ENCODE results near the gene H3-3A. TPM values are rescaled to one million over a fixed set of nuclear protein-coding genes. Genes with fewer than 3 reads are reported as not detected.

H3-3A gene
- total RNA-seq: 408 TPM
- 1,000 to 10,000 TPM in 2 of 4 donors, 100 to 1,000 TPM in 2; 858 to 1,137 (median 1,025) TPM for polyA plus RNA-seq

- H3K27me3 ChIP-seq (ENCODE audit: control insufficient read depth, insufficient read depth, low read length): no peaks in the 10 kb centered on the region
- peak within 1 kb of the TSS; percentile 98 to 100 (median 99) for H3K27ac Mint-ChIP-seq
- peak within 1 kb of the TSS; percentile 97 for H3K27ac ChIP-seq (ENCODE audit: insufficient read depth, low read length, poor library complexity, severe bottlenecking)
- peaks cover 44% of the 10 kb centered on the region for H3K4me1 ChIP-seq (ENCODE audit: control insufficient read depth, insufficient read depth, low read length, poor library complexity, severe bottlenecking)
- H3K36me3 ChIP-seq (ENCODE audit: control insufficient read depth, insufficient read depth, low read length): peaks cover 21% of the 10 kb centered on the region
- peak within 1 kb of the TSS; percentile 100 for H3K4me3 ChIP-seq (ENCODE audit: low read depth, low read length)
- ATAC-seq (ENCODE audit: low read depth in 2 of 2) (peak; percentile 83 to 85), DNase-seq (peak; percentile 96 to 98 (median 97))
- H3K4me3 Mint-ChIP-seq: peak within 1 kb of the TSS; percentile 98 to 100 (median 100)
- H3K9me3 ChIP-seq (ENCODE audit: control insufficient read depth in 2 of 2, low read length in 2 of 2): no peaks in the 10 kb centered on the region
- H3K4me1 Mint-ChIP-seq: peaks cover 19 to 52% (median 41%) of the 10 kb centered on the region in 4 donors
- peaks cover 36% of the 10 kb centered on the region for H3K36me3 Mint-ChIP-seq
- no peaks in the 10 kb centered on the region for H3K9me3 Mint-ChIP-seq
- H3K27me3 Mint-ChIP-seq: peaks cover 5% of the 10 kb centered on the region
These were observed at the start of gene H3-3A for GRCh38 chr1:226062558-226063223. H3-3A (plus strand) TSS chr1:226062716; CDS start chr1:226064352, 1,636 bp downstream.

DNA sequence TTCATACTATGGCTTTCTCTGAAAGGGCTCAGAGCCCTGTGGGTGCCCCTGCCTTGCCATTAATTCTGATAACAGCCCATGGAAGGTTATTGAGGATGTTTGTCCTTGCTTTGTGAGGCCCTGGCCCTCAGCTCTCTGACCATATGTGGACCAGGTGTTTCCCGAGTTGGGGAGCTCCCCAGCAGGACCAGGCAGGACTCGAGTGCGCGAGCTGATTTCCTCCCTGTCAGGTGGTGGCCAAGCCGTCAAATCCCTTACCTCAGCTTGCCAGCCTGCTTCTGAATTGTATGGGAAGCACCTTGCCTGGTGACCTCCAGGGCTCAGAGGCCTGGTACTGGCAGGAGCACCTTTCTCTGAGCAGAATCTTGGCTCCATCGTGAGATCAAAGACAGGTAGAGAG is 45.4 kb upstream of the H3-3A start:
- Histone ChIP-seq H3K9me3 (ENCODE audit: control insufficient read depth in 2 of 2, low read length in 2 of 2) (no peaks in the 10 kb centered on the region), H3K27ac (ENCODE audit: insufficient read depth, low read length, poor library complexity, severe bottlenecking) (no peak overlapping the region), H3K4me1 (ENCODE audit: control insufficient read depth, insufficient read depth, low read length, poor library complexity, severe bottlenecking) (no peaks in the 10 kb centered on the region), H3K36me3 (ENCODE audit: control insufficient read depth, insufficient read depth, low read length) (no peaks in the 10 kb centered on the region), H3K27me3 (ENCODE audit: control insufficient read depth, insufficient read depth, low read length) (peaks cover 2% of the 10 kb centered on the region), H3K4me3 (ENCODE audit: low read depth, low read length) (no peak overlapping the region)
- no peak for DNase-seq
- no peak overlapping the region for H3K4me3 Mint-ChIP-seq
- no peak for ATAC-seq (ENCODE audit: low read depth in 2 of 2)
- H3K27ac Mint-ChIP-seq: peak overlapping the region in 1 of 3 donors; percentile 18
- H3K27me3 Mint-ChIP-seq: peaks cover 21% of the 10 kb centered on the region
- H3K4me1 Mint-ChIP-seq: no peaks in the 10 kb centered on the region
- no peaks in the 10 kb centered on the region for H3K36me3 Mint-ChIP-seq
- H3K9me3 Mint-ChIP-seq: no peaks in the 10 kb centered on the region

GRCh38 chr1:226019572-226019971 is 42.9 kb upstream of the H3-3A start:
- ATAC-seq (ENCODE audit: low read depth in 2 of 2) (no peak), DNase-seq (no peak)
- Mint-ChIP-seq H3K4me1 (no peaks in the 10 kb centered on the region), H3K27me3 (peaks cover 16% of the 10 kb centered on the region), H3K4me3 (no peak overlapping the region), H3K9me3 (no peaks in the 10 kb centered on the region), H3K36me3 (no peaks in the 10 kb centered on the region), H3K27ac (no peak overlapping the region)
- no peaks in the 10 kb centered on the region for H3K4me1 ChIP-seq (ENCODE audit: control insufficient read depth, insufficient read depth, low read length, poor library complexity, severe bottlenecking)
- no peak overlapping the region for H3K27ac ChIP-seq (ENCODE audit: insufficient read depth, low read length, poor library complexity, severe bottlenecking)
- no peaks in the 10 kb centered on the region for H3K9me3 ChIP-seq (ENCODE audit: control insufficient read depth in 2 of 2, low read length in 2 of 2)
- H3K36me3 ChIP-seq (ENCODE audit: control insufficient read depth, insufficient read depth, low read length): no peaks in the 10 kb centered on the region
- no peaks in the 10 kb centered on the region for H3K27me3 ChIP-seq (ENCODE audit: control insufficient read depth, insufficient read depth, low read length)
- no peak overlapping the region for H3K4me3 ChIP-seq (ENCODE audit: low read depth, low read length)

- ATAC-seq (ENCODE audit: low read depth in 2 of 2) (no peak), DNase-seq (no peak)
- peaks cover 15% of the 10 kb centered on the region for H3K27me3 Mint-ChIP-seq
- H3K27me3 ChIP-seq (ENCODE audit: control insufficient read depth, insufficient read depth, low read length): no peaks in the 10 kb centered on the region
- no peaks in the 10 kb centered on the region for H3K4me1 ChIP-seq (ENCODE audit: control insufficient read depth, insufficient read depth, low read length, poor library complexity, severe bottlenecking)
- no peaks in the 10 kb centered on the region for H3K36me3 ChIP-seq (ENCODE audit: control insufficient read depth, insufficient read depth, low read length)
- H3K36me3 Mint-ChIP-seq: no peaks in the 10 kb centered on the region
- H3K4me1 Mint-ChIP-seq: no peaks in the 10 kb centered on the region
- H3K4me3 ChIP-seq (ENCODE audit: low read depth, low read length): no peak overlapping the region
- H3K27ac ChIP-seq (ENCODE audit: insufficient read depth, low read length, poor library complexity, severe bottlenecking): no peak overlapping the region
- H3K9me3 Mint-ChIP-seq: no peaks in the 10 kb centered on the region
- no peak overlapping the region for H3K27ac Mint-ChIP-seq
- H3K9me3 ChIP-seq (ENCODE audit: control insufficient read depth in 2 of 2, low read length in 2 of 2): no peaks in the 10 kb centered on the region
- no peak overlapping the region for H3K4me3 Mint-ChIP-seq
These were observed 41.1 kb upstream of the H3-3A start for GRCh38 chr1:226021401-226021800.

DNA sequence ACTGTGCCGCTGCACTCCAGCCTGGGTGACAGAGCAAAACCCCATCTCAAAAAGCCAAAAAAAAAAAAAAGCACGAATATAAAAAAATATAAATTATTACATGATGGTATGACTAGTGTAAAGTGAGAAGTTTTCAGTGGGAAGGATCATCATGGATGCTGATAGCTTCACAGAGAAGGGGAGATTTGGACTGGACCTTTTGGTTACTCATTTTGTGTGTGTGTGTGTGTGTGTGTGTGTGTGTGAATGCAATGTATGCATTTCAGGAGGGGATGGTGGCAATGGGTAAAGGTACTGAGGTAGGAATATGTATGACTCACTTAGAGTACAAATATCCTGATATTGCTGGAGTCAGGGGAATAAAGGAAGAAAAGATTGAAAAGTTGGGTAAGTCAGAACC is 40.7 kb upstream of the H3-3A start:
- H3K9me3 ChIP-seq (ENCODE audit: control insufficient read depth in 2 of 2, low read length in 2 of 2): no peaks in the 10 kb centered on the region
- Mint-ChIP-seq H3K36me3 (no peaks in the 10 kb centered on the region), H3K27me3 (peaks cover 17% of the 10 kb centered on the region), H3K9me3 (no peaks in the 10 kb centered on the region), H3K4me1 (no peaks in the 10 kb centered on the region), H3K4me3 (no peak overlapping the region), H3K27ac (no peak overlapping the region)
- DNase-seq (no peak), ATAC-seq (ENCODE audit: low read depth in 2 of 2) (no peak)
- H3K27me3 ChIP-seq (ENCODE audit: control insufficient read depth, insufficient read depth, low read length): no peaks in the 10 kb centered on the region
- no peak overlapping the region for H3K27ac ChIP-seq (ENCODE audit: insufficient read depth, low read length, poor library complexity, severe bottlenecking)
- H3K4me1 ChIP-seq (ENCODE audit: control insufficient read depth, insufficient read depth, low read length, poor library complexity, severe bottlenecking): no peaks in the 10 kb centered on the region
- H3K4me3 ChIP-seq (ENCODE audit: low read depth, low read length): no peak overlapping the region
- no peaks in the 10 kb centered on the region for H3K36me3 ChIP-seq (ENCODE audit: control insufficient read depth, insufficient read depth, low read length)

GRCh38 chr1:226023735-226024134 is 38.8 kb upstream of the H3-3A start:
- no peak overlapping the region for H3K27ac ChIP-seq (ENCODE audit: insufficient read depth, low read length, poor library complexity, severe bottlenecking)
- H3K36me3 ChIP-seq (ENCODE audit: control insufficient read depth, insufficient read depth, low read length): no peaks in the 10 kb centered on the region
- ATAC-seq (ENCODE audit: low read depth in 2 of 2): no peak
- DNase-seq: no peak
- H3K4me3 Mint-ChIP-seq: no peak overlapping the region
- no peak overlapping the region for H3K4me3 ChIP-seq (ENCODE audit: low read depth, low read length)
- H3K27me3 Mint-ChIP-seq: peaks cover 14% of the 10 kb centered on the region
- H3K36me3 Mint-ChIP-seq: no peaks in the 10 kb centered on the region
- H3K9me3 ChIP-seq (ENCODE audit: control insufficient read depth in 2 of 2, low read length in 2 of 2): no peaks in the 10 kb centered on the region
- no peaks in the 10 kb centered on the region for H3K9me3 Mint-ChIP-seq
- no peaks in the 10 kb centered on the region for H3K27me3 ChIP-seq (ENCODE audit: control insufficient read depth, insufficient read depth, low read length)
- H3K4me1 ChIP-seq (ENCODE audit: control insufficient read depth, insufficient read depth, low read length, poor library complexity, severe bottlenecking): no peaks in the 10 kb centered on the region
- no peak overlapping the region for H3K27ac Mint-ChIP-seq
- no peaks in the 10 kb centered on the region for H3K4me1 Mint-ChIP-seq

- Mint-ChIP-seq H3K4me1 (no peaks in the 10 kb centered on the region), H3K27ac (no peak overlapping the region), H3K27me3 (peaks cover 14% of the 10 kb centered on the region), H3K4me3 (no peak overlapping the region), H3K9me3 (no peaks in the 10 kb centered on the region), H3K36me3 (no peaks in the 10 kb centered on the region)
- Histone ChIP-seq H3K36me3 (ENCODE audit: control insufficient read depth, insufficient read depth, low read length) (no peaks in the 10 kb centered on the region), H3K27ac (ENCODE audit: insufficient read depth, low read length, poor library complexity, severe bottlenecking) (no peak overlapping the region), H3K4me3 (ENCODE audit: low read depth, low read length) (no peak overlapping the region), H3K9me3 (ENCODE audit: control insufficient read depth in 2 of 2, low read length in 2 of 2) (no peaks in the 10 kb centered on the region), H3K4me1 (ENCODE audit: control insufficient read depth, insufficient read depth, low read length, poor library complexity, severe bottlenecking) (no peaks in the 10 kb centered on the region), H3K27me3 (ENCODE audit: control insufficient read depth, insufficient read depth, low read length) (no peaks in the 10 kb centered on the region)
- DNase-seq (no peak), ATAC-seq (ENCODE audit: low read depth in 2 of 2) (no peak)
These were observed 35.7 kb upstream of the H3-3A start for GRCh38 chr1:226026833-226027232.

DNA sequence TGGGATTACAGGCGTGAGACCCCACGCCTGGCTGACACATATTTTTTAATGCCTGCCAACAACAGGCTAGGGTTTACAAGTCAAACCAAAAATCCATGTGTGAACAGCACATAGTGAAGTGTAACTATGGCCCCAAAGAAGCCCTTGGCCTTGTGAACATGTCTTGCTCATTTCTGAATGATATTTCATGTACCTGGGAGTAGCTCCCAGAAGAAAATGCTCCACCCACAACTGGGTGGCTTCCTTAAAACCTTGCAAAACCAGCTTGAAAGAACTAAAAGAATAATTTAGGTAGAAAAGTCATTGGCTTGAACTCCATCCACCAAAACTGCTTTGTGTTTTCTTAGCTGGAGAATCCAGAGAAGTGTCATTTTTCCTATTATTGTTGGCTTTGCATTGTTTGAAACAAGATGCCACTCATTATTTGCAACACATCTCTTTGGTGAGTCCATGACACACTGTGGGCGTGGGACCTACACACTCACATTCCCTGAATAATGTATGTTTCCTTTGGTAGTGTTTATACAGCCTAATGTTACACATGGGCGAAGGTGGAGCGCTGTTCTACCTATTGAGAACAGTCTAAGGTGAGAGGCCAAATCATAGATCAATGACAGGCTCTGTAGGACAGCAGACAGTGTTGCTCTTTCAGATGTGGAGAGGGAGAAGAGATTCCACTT is 34.8 kb upstream of the H3-3A start:
- Mint-ChIP-seq H3K36me3 (no peaks in the 10 kb centered on the region), H3K27me3 (peaks cover 14% of the 10 kb centered on the region), H3K4me3 (no peak overlapping the region), H3K9me3 (peaks cover 0 to 1% (median 0%) of the 10 kb centered on the region in 7 donors), H3K27ac (peak overlapping the region in 1 of 3 donors; percentile 38), H3K4me1 (no peaks in the 10 kb centered on the region)
- Histone ChIP-seq H3K9me3 (ENCODE audit: control insufficient read depth in 2 of 2, low read length in 2 of 2) (no peaks in the 10 kb centered on the region), H3K27me3 (ENCODE audit: control insufficient read depth, insufficient read depth, low read length) (no peaks in the 10 kb centered on the region), H3K4me1 (ENCODE audit: control insufficient read depth, insufficient read depth, low read length, poor library complexity, severe bottlenecking) (no peaks in the 10 kb centered on the region), H3K36me3 (ENCODE audit: control insufficient read depth, insufficient read depth, low read length) (no peaks in the 10 kb centered on the region), H3K4me3 (ENCODE audit: low read depth, low read length) (no peak overlapping the region), H3K27ac (ENCODE audit: insufficient read depth, low read length, poor library complexity, severe bottlenecking) (no peak overlapping the region)
- DNase-seq (no peak), ATAC-seq (ENCODE audit: low read depth in 2 of 2) (no peak)

Data from CD4-positive, CD25-positive, alpha-beta regulatory T cell (primary cell).